GM19239 (cell line): ENCODE results near the gene NRXN3.

Experiments
- DNase-seq: peaks from one replicate; pipeline ENCODE4 v3.0.0; 2011; ENCODE audit warnings: low spot score; ENCODE audit not compliant: insufficient read length
- FAIRE-seq: peaks from 2 replicates; lab custom pipeline; 2011; peaks lifted over from hg19 to GRCh38; lab: Jason Lieb, UNC

NRXN3 gene

GRCh38 chr14:79332504-79333197 is 1162.5 kb downstream of the NRXN3 start:
- DNase-seq (no peak), FAIRE-seq (no peak)

GRCh38 chr14:79333198-79333546 is 1163.0 kb downstream of the NRXN3 start:
- DNase-seq = no peak
- no peak for FAIRE-seq

- DNase-seq (no peak), FAIRE-seq (no peak)
These were observed 1164.1 kb downstream of the NRXN3 start for GRCh38 chr14:79334272-79334671.

GRCh38 chr14:79337761-79338160 is 1167.6 kb downstream of the NRXN3 start:
- DNase-seq = no peak
- no peak for FAIRE-seq

GRCh38 chr14:79342942-79343341 is 1172.8 kb downstream of the NRXN3 start:
- DNase-seq (no peak), FAIRE-seq (no peak)

- FAIRE-seq (no peak), DNase-seq (no peak)
These were observed 1180.8 kb downstream of the NRXN3 start for GRCh38 chr14:79351011-79351410.

GRCh38 chr14:79352076-79352630 is 1182.0 kb downstream of the NRXN3 start:
- FAIRE-seq (no peak), DNase-seq (no peak)

GRCh38 chr14:79354336-79354735 is 1184.2 kb downstream of the NRXN3 start:
- DNase-seq (no peak), FAIRE-seq (no peak)

GRCh38 chr14:79356040-79356439 is 1185.9 kb downstream of the NRXN3 start:
- no peak for DNase-seq
- FAIRE-seq = no peak

GRCh38 chr14:79357307-79357706 is 1187.1 kb downstream of the NRXN3 start:
- FAIRE-seq = no peak
- DNase-seq = no peak

GRCh38 chr14:79363291-79363690 is 1193.1 kb downstream of the NRXN3 start:
- DNase-seq (no peak), FAIRE-seq (no peak)

GRCh38 chr14:79369359-79370332 is 1199.5 kb downstream of the NRXN3 start:
- FAIRE-seq = no peak
- no peak for DNase-seq

GRCh38 chr14:79370969-79371368 is 1200.8 kb downstream of the NRXN3 start:
- DNase-seq = no peak
- FAIRE-seq = no peak

GRCh38 chr14:79373451-79373850 is 1203.3 kb downstream of the NRXN3 start:
- DNase-seq = no peak
- no peak for FAIRE-seq

- FAIRE-seq = no peak
These were observed 1205.2 kb downstream of the NRXN3 start for GRCh38 chr14:79375356-79375755.

GRCh38 chr14:79376557-79376956 is 1206.4 kb downstream of the NRXN3 start:
- DNase-seq (no peak), FAIRE-seq (no peak)

More at GRCh38 chr14:79375356-79375755, 1205.2 kb downstream of the NRXN3 start:
- DNase-seq = no peak

GRCh38 chr14:79378020-79378419 is 1207.8 kb downstream of the NRXN3 start:
- FAIRE-seq (no peak), DNase-seq (no peak)

GRCh38 chr14:79379266-79379665 is 1209.1 kb downstream of the NRXN3 start:
- FAIRE-seq = no peak

GRCh38 chr14:79383031-79383430 is 1212.9 kb downstream of the NRXN3 start:
- DNase-seq = no peak
- no peak for FAIRE-seq

More at GRCh38 chr14:79379266-79379665, 1209.1 kb downstream of the NRXN3 start:
- no peak for DNase-seq

GRCh38 chr14:79383475-79383874 is 1213.3 kb downstream of the NRXN3 start:
- no peak for FAIRE-seq

GRCh38 chr14:79395061-79395460 is 1224.9 kb downstream of the NRXN3 start:
- FAIRE-seq (no peak), DNase-seq (no peak)

More at GRCh38 chr14:79383475-79383874, 1213.3 kb downstream of the NRXN3 start:
- no peak for DNase-seq
